ENCODE data around the gene TMEM14C.

Gene TMEM14C

GRCh38 chr6:10690651-10691445, 32.0 kb upstream of the TMEM14C start:
- Histone ChIP-seq H4K20me1 (ENCODE audit: insufficient read depth, low read length) (no peaks in the 10 kb centered on the region), H2AFZ (ENCODE audit: low read length) (no peak overlapping the region), H3K9me2 (ENCODE audit: low read depth, low read length) (no peaks in the 10 kb centered on the region), H3K27me3 (ENCODE audit: insufficient read depth, low read length) (no peaks in the 10 kb centered on the region), H3K9ac (ENCODE audit: low read length) (no peak overlapping the region), H3K4me2 (ENCODE audit: low read length) (no peak overlapping the region), H3K36me3 (ENCODE audit: insufficient read depth, low read length) (no peaks in the 10 kb centered on the region; the same call in 1 of the 2 replicates), H3K4me1 (ENCODE audit: insufficient read depth, low read length, severe bottlenecking) (peaks cover 14% of the 10 kb centered on the region), H3F3A (ENCODE audit: insufficient read depth, low read length) (no peaks in the 10 kb centered on the region), H3K4me3 (ENCODE audit: low read depth, low read length, poor library complexity, severe bottlenecking) (no peak overlapping the region), H3K79me2 (ENCODE audit: insufficient read depth, low read length) (peaks cover 9% of the 10 kb centered on the region), H3K27ac (ENCODE audit: low read depth, low read length, poor library complexity, severe bottlenecking) (no peak overlapping the region), H3K9me3 (ENCODE audit: low read length) (no peaks in the 10 kb centered on the region)
- no peak for TF ChIP-seq EZH2 (IDR thresholded peaks at IDR 0.05; ENCODE audit: borderline replicate concordance, low read length)
- TF ChIP-seq CTCF (IDR thresholded peaks at IDR 0.05; ENCODE audit: low read length): no peak

- Histone ChIP-seq H3K4me2 (ENCODE audit: low read length) (peak overlapping the region; percentile 86), H3K27me3 (ENCODE audit: insufficient read depth, low read length) (no peaks in the 10 kb centered on the region), H3K79me2 (ENCODE audit: insufficient read depth, low read length) (peaks cover 23% of the 10 kb centered on the region), H3K36me3 (ENCODE audit: insufficient read depth, low read length) (peaks cover 12% of the 10 kb centered on the region), H3K9me2 (ENCODE audit: low read depth, low read length) (no peaks in the 10 kb centered on the region), H3K9ac (ENCODE audit: low read length) (peak overlapping the region; percentile 96), H2AFZ (ENCODE audit: low read length) (no peak overlapping the region), H3K27ac (ENCODE audit: low read depth, low read length, poor library complexity, severe bottlenecking) (no peak overlapping the region), H4K20me1 (ENCODE audit: insufficient read depth, low read length) (no peaks in the 10 kb centered on the region), H3K4me1 (ENCODE audit: insufficient read depth, low read length, severe bottlenecking) (peaks cover 22% of the 10 kb centered on the region), H3F3A (ENCODE audit: insufficient read depth, low read length) (no peaks in the 10 kb centered on the region), H3K4me3 (ENCODE audit: low read depth, low read length, poor library complexity, severe bottlenecking) (peak overlapping the region; percentile 93), H3K9me3 (ENCODE audit: low read length) (no peaks in the 10 kb centered on the region)
- TF ChIP-seq EZH2 (IDR thresholded peaks at IDR 0.05; ENCODE audit: borderline replicate concordance, low read length) (no peak), CTCF (IDR thresholded peaks at IDR 0.05; ENCODE audit: low read length) (no peak)
These were observed 29.8 kb upstream of the TMEM14C start for GRCh38 chr6:10692965-10693538.

GRCh38 chr6:10694302-10695085, 28.4 kb upstream of the TMEM14C start, which contains the start of the genes C6orf52 and PAK1IP1:
Gene C6orf52, minus strand, starts transcription at chr6:10694616. Its CDS starts 7,066 bp downstream, at chr6:10687550.
Gene PAK1IP1, plus strand, starts transcription at chr6:10694972. Its CDS starts 14 bp downstream, at chr6:10694986.
- H3K79me2 ChIP-seq (ENCODE audit: insufficient read depth, low read length): peaks cover 23% of the 10 kb centered on the region
- peaks cover 22% of the 10 kb centered on the region for H3K4me1 ChIP-seq (ENCODE audit: insufficient read depth, low read length, severe bottlenecking)
- H3K9ac ChIP-seq (ENCODE audit: low read length): peak within 1 kb of the TSS; percentile 96
- H3F3A ChIP-seq (ENCODE audit: insufficient read depth, low read length): no peaks in the 10 kb centered on the region
- no peaks in the 10 kb centered on the region for H4K20me1 ChIP-seq (ENCODE audit: insufficient read depth, low read length)
- peak within 1 kb of the TSS; percentile 86 for H3K4me2 ChIP-seq (ENCODE audit: low read length)
- no peaks in the 10 kb centered on the region for H3K27me3 ChIP-seq (ENCODE audit: insufficient read depth, low read length)
- H2AFZ ChIP-seq (ENCODE audit: low read length): no peak within 1 kb of the TSS
- H3K4me3 ChIP-seq (ENCODE audit: low read depth, low read length, poor library complexity, severe bottlenecking): peak within 1 kb of the TSS; percentile 93
- H3K9me2 ChIP-seq (ENCODE audit: low read depth, low read length): no peaks in the 10 kb centered on the region
- H3K27ac ChIP-seq (ENCODE audit: low read depth, low read length, poor library complexity, severe bottlenecking): peak within 1 kb of the TSS; percentile 85
- TF ChIP-seq CTCF (IDR thresholded peaks at IDR 0.05; ENCODE audit: low read length) (no peak), EZH2 (IDR thresholded peaks at IDR 0.05; ENCODE audit: borderline replicate concordance, low read length) (no peak)
- H3K36me3 ChIP-seq (ENCODE audit: insufficient read depth, low read length): peaks cover 27% of the 10 kb centered on the region
- no peaks in the 10 kb centered on the region for H3K9me3 ChIP-seq (ENCODE audit: low read length)
